Midbrain (tissue), 1 donor: Measurements from ENCODE around the gene PHACTR3.
"Not testable (repeated sequence)": the region's sequence is repeated elsewhere in the genome, so short reads cannot be mapped to it uniquely, and the experiment has no call there.

Experiments
- DNase-seq: peaks from one replicate; lab custom pipeline; 2025; lab: John Stamatoyannopoulos, UW

PHACTR3 gene

DNA sequence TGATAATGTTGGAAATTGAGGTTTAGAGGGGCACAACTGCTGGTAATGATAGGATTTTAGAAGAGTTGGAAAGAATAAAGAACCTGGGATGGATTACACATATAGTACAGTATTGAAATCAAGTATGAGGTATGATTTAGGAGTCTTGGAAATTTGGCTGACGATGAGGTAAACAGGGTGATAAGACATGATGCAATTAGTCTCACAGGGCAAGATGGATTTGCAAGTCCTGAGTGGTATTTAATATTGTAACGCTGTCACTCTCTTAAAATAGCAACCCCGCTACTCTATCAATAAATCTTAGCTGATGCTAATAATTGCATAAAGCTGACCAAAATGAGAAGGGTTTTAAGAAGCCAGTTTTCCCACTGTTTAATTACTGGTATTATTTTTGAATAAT lies 258.7 kb downstream of the PHACTR3 start:
- DNase-seq, result no peak

DNA sequence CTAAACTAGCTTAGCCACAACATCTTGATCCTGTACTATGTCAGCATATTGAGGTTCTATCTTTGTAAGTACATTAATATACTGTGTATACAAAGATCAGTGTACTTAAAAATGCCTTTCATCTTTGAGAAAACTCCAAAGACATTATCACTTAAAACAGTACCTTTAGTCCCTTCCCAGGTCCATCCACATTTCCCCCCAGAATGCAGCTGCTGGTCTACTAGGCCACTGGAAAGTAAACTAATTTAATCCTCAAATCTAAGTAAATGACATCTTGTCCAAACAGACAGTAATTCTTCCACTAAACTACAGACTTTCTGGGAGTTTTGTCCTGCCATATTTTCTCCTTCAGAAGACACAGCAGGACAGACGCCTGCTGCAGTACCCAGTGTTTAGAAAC lies 260.4 kb downstream of the PHACTR3 start:
- DNase-seq, result no peak

DNA sequence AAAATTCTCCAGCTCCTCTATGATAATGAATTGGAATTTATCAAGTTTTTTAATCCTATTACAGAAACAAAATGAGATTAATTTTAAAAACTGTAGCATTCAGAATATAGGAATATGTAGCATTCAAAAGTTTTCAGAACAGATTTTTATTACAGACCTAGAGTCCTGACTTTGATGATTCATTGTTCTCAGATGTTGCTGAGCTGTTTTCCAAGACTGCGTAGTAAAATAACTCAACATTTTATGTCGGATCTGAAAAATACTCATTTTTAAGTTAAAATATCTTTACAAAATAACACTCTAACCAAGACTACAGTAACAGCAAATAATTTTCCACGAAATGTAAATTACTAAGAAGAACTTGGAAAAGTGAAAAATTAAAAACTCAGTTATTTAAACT lies 262.0 kb downstream of the PHACTR3 start:
- DNase-seq, result no peak

DNA sequence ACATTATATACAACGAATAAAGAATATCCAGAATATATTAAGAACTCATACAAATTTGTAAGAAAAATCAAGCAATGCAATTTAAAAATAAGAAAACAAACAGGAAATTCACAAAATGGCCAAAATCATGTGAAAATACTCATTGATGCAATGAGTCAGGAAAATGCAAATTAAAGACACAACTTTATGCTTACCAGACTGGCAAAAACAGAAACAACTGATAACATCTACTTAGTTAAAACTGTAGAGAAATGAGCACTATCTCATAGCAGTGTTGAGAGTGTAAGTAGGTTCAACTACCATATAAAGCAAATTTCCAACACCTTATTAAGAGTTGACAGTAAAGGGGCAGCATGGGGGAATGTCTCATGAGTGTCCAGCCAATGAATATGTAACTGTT lies 266.8 kb downstream of the PHACTR3 start:
- DNase-seq, result no peak

DNA sequence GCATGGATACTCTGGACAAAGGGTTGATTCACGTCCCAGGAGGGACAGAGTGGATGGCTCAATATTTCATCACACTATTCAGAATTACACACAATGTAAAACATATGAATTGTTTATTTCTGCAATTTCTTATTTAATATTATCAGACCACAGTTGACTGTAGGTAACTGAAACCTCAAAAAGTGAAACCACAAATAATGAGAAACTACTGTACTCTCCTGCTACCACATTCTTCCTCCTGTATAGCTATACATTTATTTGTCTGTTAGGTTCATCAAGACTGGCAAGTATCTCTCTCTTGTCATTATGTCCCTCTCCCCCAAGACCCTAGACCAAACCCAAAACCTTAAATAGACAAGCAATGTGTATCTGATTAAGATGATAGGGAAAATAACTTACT lies 269.1 kb downstream of the PHACTR3 start:
- DNase-seq, result no peak

DNA sequence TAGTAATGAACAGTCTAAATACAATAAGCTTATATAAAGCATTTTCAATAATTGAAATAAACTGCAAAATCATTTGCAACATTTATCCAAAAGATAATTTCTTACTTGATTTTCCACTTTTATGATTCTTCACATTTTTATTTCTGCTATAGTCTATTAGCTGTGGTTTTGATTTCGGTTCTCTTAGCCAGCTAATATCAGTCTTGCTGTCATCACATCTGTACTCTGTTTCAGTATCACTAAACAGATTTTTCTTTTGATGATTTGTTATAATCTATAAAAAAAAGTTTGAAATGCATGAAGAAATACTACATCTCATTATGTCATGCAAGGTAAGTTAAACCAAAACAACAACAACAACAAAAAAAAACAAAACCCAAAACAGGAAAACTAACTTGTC lies 275.9 kb downstream of the PHACTR3 start:
- no peak for DNase-seq

DNA sequence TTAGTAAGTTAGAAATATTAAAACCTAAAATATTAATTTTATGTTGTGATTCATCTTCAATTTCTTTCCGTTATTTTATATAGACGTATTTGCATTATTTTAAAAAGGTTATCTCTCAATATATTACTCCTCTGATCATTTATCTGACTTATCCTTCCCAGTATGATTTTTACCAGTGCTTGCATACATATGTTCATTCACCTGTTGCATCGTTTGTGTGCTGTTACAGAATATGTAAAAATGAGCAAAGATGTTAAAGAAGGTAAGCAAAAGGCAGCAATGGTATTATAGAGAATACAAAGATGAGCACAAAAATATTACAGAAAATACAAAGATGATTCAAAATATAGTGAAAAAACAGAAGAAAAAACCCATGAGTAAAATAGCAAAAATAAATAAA lies 280.2 kb downstream of the PHACTR3 start:
- DNase-seq, result no peak

DNA sequence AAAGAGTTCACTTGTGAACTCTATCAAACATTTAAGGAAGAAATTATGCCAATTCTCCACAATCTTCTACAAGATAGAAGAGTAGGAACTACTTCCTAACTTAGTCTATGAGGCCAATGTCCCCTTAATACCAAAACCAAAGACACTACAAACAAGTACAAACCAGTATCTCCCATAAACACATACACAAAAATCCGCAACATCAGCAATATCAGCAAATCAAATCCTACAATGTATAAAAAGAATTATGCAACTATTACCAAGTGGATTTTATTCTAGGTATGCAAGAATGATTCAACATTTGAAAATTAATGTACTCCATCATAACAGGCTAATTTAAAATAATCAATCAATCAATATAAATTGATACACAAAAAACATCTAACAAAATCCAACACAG lies 283.7 kb downstream of the PHACTR3 start:
- no peak for DNase-seq

DNA sequence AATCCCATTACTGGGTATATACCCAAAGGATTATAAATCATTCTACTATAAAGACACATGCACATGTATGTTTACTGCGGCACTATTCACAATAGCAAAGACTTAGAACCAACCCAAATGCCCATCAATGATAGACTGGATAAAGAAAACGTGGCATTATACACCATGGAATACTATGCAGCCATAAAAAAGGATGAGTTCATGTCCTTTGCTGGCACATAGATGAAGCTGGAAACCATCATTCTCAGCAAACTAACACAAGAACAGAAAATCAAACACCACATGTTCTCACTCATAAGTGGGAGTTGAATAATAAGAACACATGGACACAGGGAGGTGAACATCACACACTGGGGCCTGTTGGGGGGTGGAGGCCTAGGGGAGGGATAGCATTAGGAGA lies 285.7 kb downstream of the PHACTR3 start:
- DNase-seq, result not testable (repeated sequence)

DNA sequence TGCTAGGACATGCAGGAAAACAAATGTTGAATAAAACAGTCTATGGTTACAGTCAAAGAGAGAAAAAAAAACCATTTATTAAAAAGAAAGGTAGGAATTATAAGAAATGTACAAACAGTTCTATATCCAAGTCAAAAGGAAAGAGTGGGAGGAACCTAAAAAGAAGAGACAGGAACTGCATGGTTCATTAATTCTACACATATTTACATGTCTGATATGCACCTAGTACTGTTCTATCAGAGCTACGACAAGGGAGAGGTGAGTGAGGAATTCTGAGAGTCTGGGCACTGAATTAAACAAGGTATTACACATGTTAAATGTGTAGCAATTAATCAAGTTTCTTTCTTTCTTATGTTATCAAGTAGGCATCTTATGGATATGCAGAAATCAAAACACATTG lies 287.2 kb downstream of the PHACTR3 start:
- no peak for DNase-seq

DNA sequence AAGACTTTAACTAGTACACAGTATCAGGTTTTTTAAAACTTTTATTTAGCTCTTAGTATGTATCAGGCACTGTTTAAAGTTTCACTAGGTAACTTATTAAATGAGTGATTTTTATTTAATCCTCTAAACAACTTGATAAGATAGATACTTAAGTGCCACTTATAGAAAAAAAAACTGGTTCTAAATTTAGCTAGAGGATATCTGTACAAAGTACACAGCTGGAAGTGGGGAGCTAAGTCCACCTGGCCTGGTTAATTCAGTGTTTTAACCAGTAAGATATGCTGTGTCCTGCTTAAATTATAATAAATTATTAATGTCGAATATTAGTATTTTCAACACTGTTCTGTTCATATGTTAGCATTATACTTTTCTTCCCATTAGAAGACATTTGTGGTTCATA lies 291.6 kb downstream of the PHACTR3 start:
- no peak for DNase-seq
